Spinal cord (tissue), 10 donors: ENCODE measurements around the gene CCND2. TPM values are rescaled to one million over a fixed set of nuclear protein-coding genes. Genes with fewer than 3 reads are reported as not detected.

Experiments used
- DNase-seq, 6 donors: peaks; one replicate each; pipeline versions ENCODE4 v3.0.0 to v3.0.0-alpha.2; 2013 to 2015; ENCODE audit warnings: low spot score in 6 of 6, low read depth in 4 of 6
- H3K27ac ChIP-seq: one replicate; pipeline ENCODE4 v1.5.1; 2013; ENCODE audit warnings: low read depth, low read length, control low read depth
- H3K27me3 ChIP-seq: one replicate; pipeline ENCODE4 v1.6.1; 2013; ENCODE audit warnings: low read length; ENCODE audit not compliant: control insufficient read depth, insufficient read depth
- H3K36me3 ChIP-seq: one replicate; pipeline ENCODE4 v1.6.1; 2013; ENCODE audit warnings: low read length; ENCODE audit not compliant: control insufficient read depth, insufficient read depth
- H3K4me1 ChIP-seq: one replicate; pipeline ENCODE4 v1.6.1; 2013; ENCODE audit warnings: low read length; ENCODE audit not compliant: control insufficient read depth, insufficient read depth
- H3K4me3 ChIP-seq: one replicate; pipeline ENCODE4 v1.5.1; 2013; ENCODE audit warnings: low read depth, low read length, control low read depth
- H3K9me3 ChIP-seq: one replicate; pipeline ENCODE4 v1.6.1; 2013; ENCODE audit warnings: low read length; ENCODE audit not compliant: control insufficient read depth, insufficient read depth
- WGBS: methylation state at CpG from one replicate; pipeline ENCODE4 v1.1.5; 2013; ENCODE audit warnings: missing lambda C conversion rate; ENCODE audit not compliant: insufficient coverage; 5-methylcytosine and 5-hydroxymethylcytosine counted together
- polyA plus RNA-seq, 2 donors: library from polyadenylated mRNA; unstranded; fragments of 120-200 nt; gene quantifications; one replicate each; pipeline ENCODE4 v1.2.1, GENCODE V29; 2013; ENCODE audit not compliant: insufficient read length in 2 of 2
- total RNA-seq, 2 donors: library from RNA; depleted of rRNA in 1 of 2; stranded (reverse); fragments of 120-200 nt in 1 of 2; fragments of >200 nt in 1 of 2; gene quantifications; one replicate each; pipeline versions ENCODE4 v1.2.3 to v1.2.4, GENCODE V29; 2013 to 2014
- donor health status: healthy.

The CCND2 gene
- total and polyA plus RNA-seq, 4 donors: 57.4 to 127 (median 94.7) TPM

DNA sequence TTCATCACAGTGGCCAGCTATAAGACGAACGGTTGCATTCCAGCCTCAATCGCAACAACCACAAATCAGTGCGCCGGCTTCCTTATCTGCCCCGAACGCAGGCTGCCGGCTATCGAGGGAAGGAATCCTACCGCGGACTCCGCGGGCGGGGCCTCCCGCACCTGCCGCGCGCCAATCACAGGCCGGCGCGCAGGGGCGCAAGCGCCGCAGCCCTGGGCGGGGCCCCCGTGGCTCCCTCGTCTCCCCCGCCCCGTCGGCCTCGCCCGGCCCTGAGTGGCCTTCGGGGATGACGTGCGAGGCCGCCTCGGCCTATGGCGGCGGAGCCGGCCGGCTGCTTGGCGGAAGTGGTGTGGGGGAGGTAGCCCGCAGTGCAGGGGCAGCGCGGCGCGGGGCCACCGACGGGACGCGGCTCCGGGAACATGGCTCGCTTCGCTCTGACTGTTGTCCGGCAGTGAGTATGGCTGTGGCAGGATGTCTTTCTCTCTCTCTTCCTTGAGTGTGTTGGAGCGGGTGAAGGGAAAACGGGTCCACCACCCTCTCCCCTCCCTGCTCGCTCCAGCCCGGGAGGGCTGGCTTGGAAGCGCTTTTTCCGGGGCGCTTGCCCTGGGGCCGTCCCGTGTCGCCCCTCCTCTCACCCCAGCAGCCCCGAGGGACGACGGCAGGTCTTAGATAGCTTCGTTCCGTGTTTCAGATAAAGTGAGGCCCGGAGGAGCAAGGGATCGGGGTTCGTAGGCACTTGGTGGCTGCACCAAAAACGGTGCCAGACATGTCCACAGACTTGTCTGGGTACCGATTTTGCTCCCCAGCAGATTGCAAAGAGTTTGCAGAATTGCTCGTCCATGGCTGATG lies 47.5 kb downstream of the CCND2 start, which contains the start of gene TIGAR:
Gene TIGAR (plus strand): TSS at position 361 of the 849 bp plus-strand sequence. CDS start 59 bp downstream, at position 420.
- Histone ChIP-seq H3K4me1 (peaks cover 13% of the 10 kb centered on the region), H3K36me3 (peaks cover 4% of the 10 kb centered on the region), H3K27ac (peak within 1 kb of the TSS; percentile 80), H3K9me3 (no peaks in the 10 kb centered on the region), H3K4me3 (peak within 1 kb of the TSS; percentile 84), H3K27me3 (no peaks in the 10 kb centered on the region)
- WGBS: 0% methylated on average over 68 of the region's 76 CpGs
- peak; percentile 81 to 98 (median 88) for DNase-seq

DNA sequence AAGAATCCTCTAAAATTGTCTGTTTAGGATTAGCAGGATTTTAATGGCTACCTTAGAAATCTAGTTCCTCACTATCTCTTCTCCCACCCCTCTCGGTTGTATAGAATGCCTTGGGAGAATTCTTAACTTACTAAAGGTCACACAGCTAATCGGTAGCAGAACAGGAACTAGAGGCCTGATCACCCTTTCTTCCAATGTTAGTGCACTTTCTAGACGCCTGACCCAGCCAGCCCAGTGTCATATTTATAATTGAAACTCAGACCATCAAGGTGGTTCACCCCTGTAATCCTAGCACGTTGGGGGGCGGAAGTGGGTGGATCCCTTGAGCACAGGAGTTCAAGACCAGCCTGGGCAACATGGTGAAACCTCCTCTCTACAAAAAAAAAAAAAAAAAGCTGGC lies 49.2 kb downstream of the CCND2 start:
- Histone ChIP-seq H3K27me3 (no peaks in the 10 kb centered on the region), H3K4me1 (peaks cover 13% of the 10 kb centered on the region), H3K27ac (no peak overlapping the region), H3K36me3 (peaks cover 4% of the 10 kb centered on the region), H3K9me3 (no peaks in the 10 kb centered on the region), H3K4me3 (no peak overlapping the region)
- no CpG with 5 or more reads among the region's 5 CpGs for WGBS
- DNase-seq: no peak

Other genes with a start within 250 kb of the CCND2 start
- gene TIGAR, start 47.5 kb downstream of the CCND2 start, total RNA-seq: 10 to 100 TPM in 1 of 2 donors, 1 to 10 TPM in 1; 4.7 to 12.7 TPM
- gene TIGAR, start 47.5 kb downstream of the CCND2 start, polyA plus RNA-seq: 10 to 100 TPM; 13.9 to 14.8 TPM
- under 1 TPM in 1 of 2 donors, not detected in 1; 0.40 TPM for gene FGF23, start 106.0 kb downstream of the CCND2 start, total RNA-seq
- under 1 TPM in 1 of 2 donors, not detected in 1; 0.05 TPM for gene FGF23, start 106.0 kb downstream of the CCND2 start, polyA plus RNA-seq
- gene FGF6, start 172.1 kb downstream of the CCND2 start, total RNA-seq: not detected
- gene FGF6, start 172.1 kb downstream of the CCND2 start, polyA plus RNA-seq: not detected